Peyer's patch (tissue), 4 donors: ENCODE results near the gene GRID2IP.

Experiments used
- POLR2A ChIP-seq, 2 donors: fragments of 450-650 bp; IDR thresholded peaks; one replicate each; pipeline ENCODE4 v1.5.1; 2017; ENCODE audit warnings: antibody characterized with exemption in 2 of 2, mild to moderate bottlenecking in 2 of 2, moderate library complexity in 2 of 2
- TF ChIP-seq, protein P1 (sequence below), 6 experiments: fragments of 450-650 bp in 4 of 6; fragments of 200-600 bp in 2 of 6; sonication (generic) in 1 of 6; IDR thresholded peaks; one replicate each; pipeline ENCODE4 v1.5.1; 2017 to 2019; ENCODE audit warnings: antibody characterized with exemption in 6 of 6, mild to moderate bottlenecking in 3 of 6, moderate library complexity in 1 of 6

GRCh38 chr7:6588566-6588965, 37.3 kb upstream of the GRID2IP start:
- TF ChIP-seq, protein P1, sequence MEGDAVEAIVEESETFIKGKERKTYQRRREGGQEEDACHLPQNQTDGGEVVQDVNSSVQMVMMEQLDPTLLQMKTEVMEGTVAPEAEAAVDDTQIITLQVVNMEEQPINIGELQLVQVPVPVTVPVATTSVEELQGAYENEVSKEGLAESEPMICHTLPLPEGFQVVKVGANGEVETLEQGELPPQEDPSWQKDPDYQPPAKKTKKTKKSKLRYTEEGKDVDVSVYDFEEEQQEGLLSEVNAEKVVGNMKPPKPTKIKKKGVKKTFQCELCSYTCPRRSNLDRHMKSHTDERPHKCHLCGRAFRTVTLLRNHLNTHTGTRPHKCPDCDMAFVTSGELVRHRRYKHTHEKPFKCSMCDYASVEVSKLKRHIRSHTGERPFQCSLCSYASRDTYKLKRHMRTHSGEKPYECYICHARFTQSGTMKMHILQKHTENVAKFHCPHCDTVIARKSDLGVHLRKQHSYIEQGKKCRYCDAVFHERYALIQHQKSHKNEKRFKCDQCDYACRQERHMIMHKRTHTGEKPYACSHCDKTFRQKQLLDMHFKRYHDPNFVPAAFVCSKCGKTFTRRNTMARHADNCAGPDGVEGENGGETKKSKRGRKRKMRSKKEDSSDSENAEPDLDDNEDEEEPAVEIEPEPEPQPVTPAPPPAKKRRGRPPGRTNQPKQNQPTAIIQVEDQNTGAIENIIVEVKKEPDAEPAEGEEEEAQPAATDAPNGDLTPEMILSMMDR (IDR thresholded peaks at IDR 0.05) = no peak
- no peak for TF ChIP-seq POLR2A (IDR thresholded peaks at IDR 0.05)
